ENCODE data around the gene IFNAR1.

- TF ChIP-seq EZH2phosphoT487 (IDR thresholded peaks at IDR 0.05; ENCODE audit: borderline replicate concordance) (no peak), CTCF (conservative IDR thresholded peaks at IDR 0.05; ENCODE audit: low read length) (no peak)
These were observed 71.7 kb downstream of the IFNAR1 start for GRCh38 chr21:33396436-33396835.

Data from Loucy (cell line).